Mammary epithelial cell (primary cell): ENCODE measurements around the gene FAM151B.
"Not testable (repeated sequence)": the region's sequence is repeated elsewhere in the genome, so short reads cannot be mapped to it uniquely, and the experiment has no call there.

Source experiments
- EZH2 ChIP-seq: IDR thresholded peaks from 2 replicates; pipeline ENCODE4 v1.6.1; 2012; ENCODE audit warnings: low read length, inconsistent platforms, borderline replicate concordance
- TF ChIP-seq, protein P1 (sequence below), 2 donors: IDR thresholded peaks in 1 of 2; conservative IDR thresholded peaks in 1 of 2; 2 replicates each; pipeline ENCODE4 v1.5.1; 2011 to 2012; ENCODE audit warnings: inconsistent platforms in 2 of 2, low read length in 2 of 2, mild to moderate bottlenecking in 2 of 2, control low read depth in 1 of 2, low read depth in 1 of 2; ENCODE audit not compliant: insufficient read depth in 1 of 2; ENCODE audit errors: extremely low read depth in 1 of 2

DNA sequence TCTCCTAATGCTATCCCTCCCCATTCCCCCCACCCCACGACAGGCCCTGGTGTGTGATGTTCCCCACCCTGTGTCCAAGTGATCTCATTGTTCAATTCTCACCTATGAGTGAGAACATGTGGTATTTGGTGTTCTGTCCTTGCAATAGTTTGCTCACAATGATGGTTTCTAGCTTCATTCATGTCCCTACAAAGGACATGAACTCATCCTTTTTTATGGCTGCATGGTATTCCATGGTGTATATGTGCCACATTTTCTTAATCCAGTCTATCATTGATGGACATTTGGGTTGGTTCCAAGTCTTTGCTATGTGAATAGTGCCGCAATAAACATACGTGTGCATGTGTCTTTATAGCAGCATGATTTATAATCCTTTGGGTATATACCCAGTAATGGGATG lies 92.4 kb downstream of the FAM151B start:
- TF ChIP-seq, protein P1, sequence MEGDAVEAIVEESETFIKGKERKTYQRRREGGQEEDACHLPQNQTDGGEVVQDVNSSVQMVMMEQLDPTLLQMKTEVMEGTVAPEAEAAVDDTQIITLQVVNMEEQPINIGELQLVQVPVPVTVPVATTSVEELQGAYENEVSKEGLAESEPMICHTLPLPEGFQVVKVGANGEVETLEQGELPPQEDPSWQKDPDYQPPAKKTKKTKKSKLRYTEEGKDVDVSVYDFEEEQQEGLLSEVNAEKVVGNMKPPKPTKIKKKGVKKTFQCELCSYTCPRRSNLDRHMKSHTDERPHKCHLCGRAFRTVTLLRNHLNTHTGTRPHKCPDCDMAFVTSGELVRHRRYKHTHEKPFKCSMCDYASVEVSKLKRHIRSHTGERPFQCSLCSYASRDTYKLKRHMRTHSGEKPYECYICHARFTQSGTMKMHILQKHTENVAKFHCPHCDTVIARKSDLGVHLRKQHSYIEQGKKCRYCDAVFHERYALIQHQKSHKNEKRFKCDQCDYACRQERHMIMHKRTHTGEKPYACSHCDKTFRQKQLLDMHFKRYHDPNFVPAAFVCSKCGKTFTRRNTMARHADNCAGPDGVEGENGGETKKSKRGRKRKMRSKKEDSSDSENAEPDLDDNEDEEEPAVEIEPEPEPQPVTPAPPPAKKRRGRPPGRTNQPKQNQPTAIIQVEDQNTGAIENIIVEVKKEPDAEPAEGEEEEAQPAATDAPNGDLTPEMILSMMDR (conservative IDR thresholded peaks at IDR 0.05 in 1 of 2, IDR thresholded peaks at IDR 0.05 in 1 of 2; ENCODE audit: extremely low read depth in 1 of 2, insufficient read depth in 1 of 2, low read depth in 1 of 2, low read length in 2 of 2), result not testable (repeated sequence)
- TF ChIP-seq EZH2, result not testable (repeated sequence)
